ENCODE measurements around the gene DNMBP.

GRCh38 chr10:99834410-99834809 is 175.3 kb downstream of the DNMBP start:
- no peak for TF ChIP-seq GATA3 (IDR thresholded peaks at IDR 0.05; ENCODE audit: low read depth, low read length)
- TF ChIP-seq GATA2 (IDR thresholded peaks at IDR 0.05; ENCODE audit: low read depth, low read length), result no peak

Data from SH-SY5Y (cell line).